ENCODE data around the gene DYDC2.

Gene DYDC2

GRCh38 chr10:80372675-80373074, 16.1 kb downstream of the DYDC2 start:
- no peak for DNase-seq (ENCODE audit: low read depth)

GRCh38 chr10:80373502-80373901, 16.9 kb downstream of the DYDC2 start:
- DNase-seq (ENCODE audit: low read depth), result no peak

- no peak for DNase-seq (ENCODE audit: low read depth)
Observed at GRCh38 chr10:80379701-80380100, 23.1 kb downstream of the DYDC2 start.

- DNase-seq (ENCODE audit: low read depth), result no peak
Observed at GRCh38 chr10:80380185-80380584, 23.6 kb downstream of the DYDC2 start.

- DNase-seq (ENCODE audit: low read depth), result no peak
Observed at GRCh38 chr10:80382989-80383388, 26.4 kb downstream of the DYDC2 start.

- DNase-seq (ENCODE audit: low read depth), result no peak
Observed at GRCh38 chr10:80390740-80391139, 34.2 kb downstream of the DYDC2 start.

- no peak for DNase-seq (ENCODE audit: low read depth)
Observed at GRCh38 chr10:80392250-80392649, 35.7 kb downstream of the DYDC2 start.

GRCh38 chr10:80394358-80394916, 37.9 kb downstream of the DYDC2 start:
- DNase-seq (ENCODE audit: low read depth), result no peak

GRCh38 chr10:80397014-80397413, 40.4 kb downstream of the DYDC2 start:
- DNase-seq (ENCODE audit: low read depth), result no peak

- DNase-seq (ENCODE audit: low read depth), result no peak
Observed at GRCh38 chr10:80400136-80400804, 43.7 kb downstream of the DYDC2 start.

GRCh38 chr10:80405035-80405434, 48.5 kb downstream of the DYDC2 start:
- no peak for DNase-seq (ENCODE audit: low read depth)

GRCh38 chr10:80405626-80406025, 49.0 kb downstream of the DYDC2 start:
- DNase-seq (ENCODE audit: low read depth), result no peak

- no peak for DNase-seq (ENCODE audit: low read depth)
Observed at GRCh38 chr10:80406204-80406603, 49.6 kb downstream of the DYDC2 start.

GRCh38 chr10:80407812-80408241, 51.2 kb downstream of the DYDC2 start:
- no peak for DNase-seq (ENCODE audit: low read depth)

GRCh38 chr10:80408242-80409101, 51.9 kb downstream of the DYDC2 start, which contains the start of gene PRXL2A:
Gene PRXL2A (plus strand): TSS chr10:80408551. CDS start chr10:80420468, 11,917 bp downstream.
- DNase-seq (ENCODE audit: low read depth), result peak; percentile 69

- DNase-seq (ENCODE audit: low read depth), result no peak
Observed at GRCh38 chr10:80409121-80409520, 52.5 kb downstream of the DYDC2 start.

- no peak for DNase-seq (ENCODE audit: low read depth)
Observed at GRCh38 chr10:80410122-80410521, 53.5 kb downstream of the DYDC2 start.

GRCh38 chr10:80410578-80411145, 54.1 kb downstream of the DYDC2 start:
- DNase-seq (ENCODE audit: low read depth), result no peak

GRCh38 chr10:80411267-80411668, 54.7 kb downstream of the DYDC2 start:
- DNase-seq (ENCODE audit: low read depth), result no peak

GRCh38 chr10:80411681-80412220, 55.2 kb downstream of the DYDC2 start:
- no peak for DNase-seq (ENCODE audit: low read depth)

GRCh38 chr10:80412486-80412885, 55.9 kb downstream of the DYDC2 start:
- DNase-seq (ENCODE audit: low read depth), result no peak

- no peak for DNase-seq (ENCODE audit: low read depth)
Observed at GRCh38 chr10:80413271-80413996, 56.9 kb downstream of the DYDC2 start.
